Measurements from ENCODE around the gene ABTB2. TPM values are rescaled to one million over a fixed set of nuclear protein-coding genes. Genes with fewer than 3 reads are reported as not detected.
A peak's percentile ranks its signal among the peaks of the same experiment; 100 is the strongest.

The ABTB2 gene
- total and polyA plus RNA-seq, 9 of the 15 experiments (the other 6 are each of a cell fraction or from before 2014, with no cell fraction given): 0.03 to 0.18 (median 0.12) TPM; not detected in 2

DNA sequence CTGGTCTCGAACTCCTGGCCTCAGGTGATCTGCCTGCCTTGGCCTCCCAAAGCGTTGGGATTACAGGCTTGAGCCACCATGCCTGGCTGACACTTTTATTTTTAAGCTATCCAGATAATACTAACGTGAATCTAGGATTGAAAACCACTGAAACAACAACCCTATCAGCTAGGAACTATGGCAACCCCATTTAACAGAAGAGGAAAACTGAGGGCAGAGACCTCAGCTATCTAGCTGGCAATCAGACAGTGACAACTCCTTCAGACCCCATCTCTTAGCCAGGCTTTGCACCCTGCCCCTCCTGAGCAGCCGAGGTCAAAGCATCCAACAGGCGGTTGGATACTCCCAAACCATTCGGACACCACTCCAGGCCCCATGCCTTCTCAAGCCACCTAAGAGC, 14.1 kb downstream of the ABTB2 start:
- Histone ChIP-seq H3K4me3 (no peak overlapping the region), H2AFZ (ENCODE audit: low read depth, low read length) (no peak overlapping the region), H3K27me3 (ENCODE audit: control insufficient read depth in 2 of 2, insufficient read depth in 2 of 2, low read length in 2 of 2) (peaks cover 33 to 61% of the 10 kb centered on the region in 2 experiments), H3K9me1 (ENCODE audit: control insufficient read depth, insufficient read depth, low read length) (no peaks in the 10 kb centered on the region), H3K36me3 (ENCODE audit: control insufficient read depth, insufficient read depth, low read length) (no peaks in the 10 kb centered on the region), H3K27ac (ENCODE audit: extremely low read depth, low read depth, low read length) (no peak overlapping the region), H3K79me2 (ENCODE audit: control insufficient read depth, insufficient read depth, low read length) (no peaks in the 10 kb centered on the region), H3K4me2 (ENCODE audit: insufficient read depth, low read length) (no peak overlapping the region), H4K20me1 (replicated peaks; ENCODE audit: control insufficient read depth, insufficient read depth, low read length) (peaks cover 4% of the 10 kb centered on the region), H3K9me3 (replicated peaks; ENCODE audit: control insufficient read depth, insufficient read depth, low read depth, low read length) (no peaks in the 10 kb centered on the region), H3K9ac (ENCODE audit: insufficient read depth in 1 of 2, low read depth in 2 of 2, low read length in 2 of 2) (no peak overlapping the region), H3K4me1 (replicated peaks in 1 of 2; ENCODE audit: control insufficient read depth in 2 of 2, insufficient read depth in 2 of 2, low read length in 2 of 2) (no peaks in the 10 kb centered on the region)
- in situ Hi-C loops (cut with MboI) (loop anchor here (25.0 kb wide), 1 partner anchor 506 kb away; no protein-coding TSS in a partner anchor), intact Hi-C loops (cut with micrococcal nuclease) (no loop called here)
- ATAC-seq (no peak), DNase-seq (ENCODE audit: extremely low read depth in 1 of 4, low spot score in 3 of 4) (no peak), FAIRE-seq (no peak)
- ChIA-PET CTCF (ENCODE audit: low intra/inter-chr PET ratio) (no interaction called here), POLR2A (interaction anchor here (0.6 to 1.0 kb wide), 3 partner anchors 17 to 536 kb away, joined by 3 to 5 read pairs (median 4); no protein-coding TSS in a partner anchor)
- WGBS (ENCODE audit: insufficient coverage, low coverage, missing lambda C conversion rate): 5% methylated on average over 6 of the region's 6 CpGs
- TF ChIP-seq BCOR (IDR thresholded peaks at IDR 0.05): peak; percentile 58
- no peak for TF ChIP-seq ZNF79 (CRISPR knock-in tag; IDR thresholded peaks at IDR 0.05; ENCODE audit: low read depth)
- no peak for TF ChIP-seq RBM39 (optimal IDR thresholded peaks at IDR 0.05; ENCODE audit: low read depth, low read length)
- peak; percentile 27 for TF ChIP-seq RBM25 (IDR thresholded peaks at IDR 0.05; ENCODE audit: low read depth, low read length, severe bottlenecking)
- TF ChIP-seq, protein P1, sequence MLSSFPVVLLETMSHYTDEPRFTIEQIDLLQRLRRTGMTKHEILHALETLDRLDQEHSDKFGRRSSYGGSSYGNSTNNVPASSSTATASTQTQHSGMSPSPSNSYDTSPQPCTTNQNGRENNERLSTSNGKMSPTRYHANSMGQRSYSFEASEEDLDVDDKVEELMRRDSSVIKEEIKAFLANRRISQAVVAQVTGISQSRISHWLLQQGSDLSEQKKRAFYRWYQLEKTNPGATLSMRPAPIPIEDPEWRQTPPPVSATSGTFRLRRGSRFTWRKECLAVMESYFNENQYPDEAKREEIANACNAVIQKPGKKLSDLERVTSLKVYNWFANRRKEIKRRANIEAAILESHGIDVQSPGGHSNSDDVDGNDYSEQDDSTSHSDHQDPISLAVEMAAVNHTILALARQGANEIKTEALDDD (IDR thresholded peaks at IDR 0.05): no peak
- TF ChIP-seq E4F1 (CRISPR knock-in tag; IDR thresholded peaks at IDR 0.05; ENCODE audit: borderline replicate concordance): no peak
- no peak for TF ChIP-seq HDAC6 (IDR thresholded peaks at IDR 0.05; ENCODE audit: low read depth, low read length)
- peak; percentile 78 for TF ChIP-seq ADNP (tag; IDR thresholded peaks at IDR 0.05)
- no peak for TF ChIP-seq ERF (CRISPR knock-in tag; IDR thresholded peaks at IDR 0.05)
- TF ChIP-seq KDM1A (IDR thresholded peaks at IDR 0.05): peak; percentile 17 to 23; a peak in 2 of 4 replicates
- BruUV-seq (replicated peaks): no TSS peak

All from K562 (cell line).